ENCODE results near the gene ACVR1. TPM values are rescaled to one million over a fixed set of nuclear protein-coding genes. Genes with fewer than 3 reads are reported as not detected.
"Not testable (repeated sequence)": the region's sequence is repeated elsewhere in the genome, so short reads cannot be mapped to it uniquely, and the experiment has no call there.

Gene ACVR1
- total RNA-seq, 4 donors from 2014 or later = 4.7 to 18.7 (median 10.3) TPM

- intact Hi-C loops (cut with DNase I) = no loop called here
- no peak for TF ChIP-seq CTCF (IDR thresholded peaks at IDR 0.05)
- no peak for TF ChIP-seq POLR2A (IDR thresholded peaks at IDR 0.05)
- no peak overlapping the region for H3K4me3 ChIP-seq
- WGBS, 2 donors = 34 to 59% methylated on average over 1 of the region's 1 CpG
- H3K27ac ChIP-seq = peak overlapping the region in 2 of 4 donors; percentile 67 to 69
- H3K9me3 ChIP-seq = no peaks in the 10 kb centered on the region
- H3K27me3 ChIP-seq = no peaks in the 10 kb centered on the region
- no peak for DNase-seq
- H3K36me3 ChIP-seq = no peaks in the 10 kb centered on the region
- H3K4me1 ChIP-seq = peaks cover 13 to 39% (median 21%) of the 10 kb centered on the region in 3 donors
Observed at GRCh38 chr2:157830266-157830665, 45.9 kb downstream of the ACVR1 start.

- H3K27ac ChIP-seq = no peak overlapping the region
- DNase-seq = no peak
Observed at GRCh38 chr2:157827377-157827776, 48.8 kb downstream of the ACVR1 start.

GRCh38 chr2:157826644-157827043 lies 49.5 kb downstream of the ACVR1 start:
- Histone ChIP-seq H3K4me1 (peaks cover 19 to 58% (median 23%) of the 10 kb centered on the region in 3 donors), H3K27ac (peak overlapping the region in 3 of 4 donors; percentile 47 to 74 (median 63))
- H3K36me3 ChIP-seq; DNase-seq; H3K27me3 ChIP-seq; H3K4me3 ChIP-seq; intact Hi-C loops (cut with DNase I); H3K9me3 ChIP-seq: not testable (repeated sequence)

More at GRCh38 chr2:157827377-157827776, 48.8 kb downstream of the ACVR1 start:
- Histone ChIP-seq H3K27me3 (no peaks in the 10 kb centered on the region), H3K9me3 (no peaks in the 10 kb centered on the region), H3K4me3 (no peak overlapping the region), H3K4me1 (peaks cover 19 to 57% (median 27%) of the 10 kb centered on the region in 3 donors), H3K36me3 (no peaks in the 10 kb centered on the region)
- TF ChIP-seq CTCF (IDR thresholded peaks at IDR 0.05) (no peak), POLR2A (IDR thresholded peaks at IDR 0.05) (no peak)
- intact Hi-C loops (cut with DNase I) = no loop called here
- 85 to 93% methylated on average over 3 of the region's 3 CpGs for WGBS, 2 donors

GRCh38 chr2:157825885-157826284 lies 50.2 kb downstream of the ACVR1 start:
- no peaks in the 10 kb centered on the region for H3K27me3 ChIP-seq
- WGBS, 2 donors = 39 to 44% methylated on average over 6 of the region's 6 CpGs
- TF ChIP-seq CTCF (IDR thresholded peaks at IDR 0.05) = no peak
- TF ChIP-seq POLR2A (IDR thresholded peaks at IDR 0.05) = no peak
- peak overlapping the region; percentile 18 to 74 (median 55) for H3K27ac ChIP-seq
- H3K36me3 ChIP-seq = no peaks in the 10 kb centered on the region
- H3K9me3 ChIP-seq = no peaks in the 10 kb centered on the region
- intact Hi-C loops (cut with DNase I) = no loop called here
- no peak overlapping the region for H3K4me3 ChIP-seq
- H3K4me1 ChIP-seq = peaks cover 17 to 52% (median 17%) of the 10 kb centered on the region in 3 donors
- DNase-seq = no peak

- no peak overlapping the region for H3K27ac ChIP-seq
- TF ChIP-seq CTCF (IDR thresholded peaks at IDR 0.05) (no peak), POLR2A (IDR thresholded peaks at IDR 0.05) (no peak)
- intact Hi-C loops (cut with DNase I) = no loop called here
- peaks cover 0 to 12% (median 0%) of the 10 kb centered on the region in 3 donors for H3K36me3 ChIP-seq
- H3K4me1 ChIP-seq = peaks cover 13 to 45% (median 14%) of the 10 kb centered on the region in 3 donors
- no peaks in the 10 kb centered on the region for H3K9me3 ChIP-seq
- no peak for DNase-seq
- WGBS, 2 donors = 74 to 75% methylated on average over 2 of the region's 2 CpGs
- H3K4me3 ChIP-seq = no peak overlapping the region
- no peaks in the 10 kb centered on the region for H3K27me3 ChIP-seq
Observed at GRCh38 chr2:157822993-157823392, 53.1 kb downstream of the ACVR1 start.

GRCh38 chr2:157822533-157822932 lies 53.6 kb downstream of the ACVR1 start:
- intact Hi-C loops (cut with DNase I) = no loop called here
- no peak for DNase-seq
- WGBS, 2 donors = 92 to 93% methylated on average over 4 of the region's 4 CpGs
- H3K4me1 ChIP-seq = peaks cover 13 to 45% (median 14%) of the 10 kb centered on the region in 3 donors
- no peak overlapping the region for H3K4me3 ChIP-seq
- H3K9me3 ChIP-seq = no peaks in the 10 kb centered on the region
- H3K36me3 ChIP-seq = peaks cover 0 to 16% (median under 1%) of the 10 kb centered on the region in 3 donors
- no peak overlapping the region for H3K27ac ChIP-seq
- no peaks in the 10 kb centered on the region for H3K27me3 ChIP-seq
- TF ChIP-seq CTCF (IDR thresholded peaks at IDR 0.05) = no peak
- no peak for TF ChIP-seq POLR2A (IDR thresholded peaks at IDR 0.05)

Measured in esophagus squamous epithelium (tissue), 5 donors.